SK-N-MC (cell line): ENCODE results near the gene ASTN2.

ENCODE experiments used
- EZH2 ChIP-seq: fragments of 200-600 bp; sonication (generic); IDR thresholded peaks from one replicate; pipeline ENCODE4 v1.6.1; 2017; ENCODE audit warnings: antibody characterized with exemption
- POLR2AphosphoS5 ChIP-seq: IDR thresholded peaks from 2 replicates; pipeline ENCODE4 v1.6.1; 2012; ENCODE audit warnings: mild to moderate bottlenecking, low read depth, low read length, borderline replicate concordance

- TF ChIP-seq POLR2AphosphoS5, result no peak
- no peak for TF ChIP-seq EZH2
Measured at GRCh38 chr9:117395151-117395650, 19.7 kb downstream of the ASTN2 start.
